Activated CD8-positive, alpha-beta T cell treated with anti-CD3 and anti-CD28 coated beads for 36 hours (primary cell): Measurements from ENCODE around the gene TMX2. TPM values are rescaled to one million over a fixed set of nuclear protein-coding genes. Genes with fewer than 3 reads are reported as not detected.
"Not testable (repeated sequence)": the region's sequence is repeated elsewhere in the genome, so short reads cannot be mapped to it uniquely, and the experiment has no call there.

ENCODE experiments used
- ATAC-seq: fragments of 200-7000 bp; cut with Tn5 transposase; one replicate; pipeline ENCODE4 v1.10.0; 2021; ENCODE audit warnings: mild to moderate bottlenecking, moderate library complexity
- CTCF ChIA-PET: fragments of 350-600 bp; sonication (Branson Sonifier 250); formaldehyde crosslinking; loops from one replicate; lab custom pipeline; 2021; ENCODE audit warnings: antibody characterized with exemption; lab: Charles Lee
- POLR2A ChIA-PET: fragments of 350-600 bp; sonication (Branson Sonifier 250); formaldehyde crosslinking; loops from one replicate; lab custom pipeline; 2021; ENCODE audit warnings: antibody characterized with exemption; lab: Charles Lee
- DNase-seq: peaks from one replicate; pipeline ENCODE4 v3.0.0-alpha.2; 2020
- H3K27ac Mint-ChIP-seq: one replicate; pipeline ENCODE4 v1.8.0; 2021; ENCODE audit warnings: mild to moderate bottlenecking, mixed read lengths
- H3K27me3 Mint-ChIP-seq: one replicate; pipeline ENCODE4 v1.8.0; 2021; ENCODE audit warnings: mixed read lengths
- H3K36me3 Mint-ChIP-seq: one replicate; pipeline ENCODE4 v1.8.0; 2021; ENCODE audit warnings: low read depth, mixed read lengths
- H3K4me1 Mint-ChIP-seq: one replicate; pipeline ENCODE4 v1.8.0; 2021; ENCODE audit warnings: low read depth, mixed read lengths
- H3K4me3 Mint-ChIP-seq: one replicate; pipeline ENCODE4 v1.8.0; 2021; ENCODE audit warnings: mild to moderate bottlenecking, moderate library complexity, mixed read lengths
- H3K9me3 Mint-ChIP-seq: one replicate; pipeline ENCODE4 v1.8.0; 2021; ENCODE audit warnings: mixed read lengths
- intact Hi-C: fragments of 100-400 bp; cut with micrococcal nuclease; formaldehyde crosslinking; loops from one replicate; pipeline ENCODE4 v1.10.0; 2022
- total RNA-seq, 2 experiments: library from RNA; stranded (reverse); gene quantifications; one replicate each; pipeline ENCODE4 v1.2.3, GENCODE V29; 2021
- TF ChIP-seq, protein P1 (sequence below): fragments of 200-600 bp; IDR thresholded peaks from one replicate; pipeline ENCODE4 v1.8.0; 2022; ENCODE audit warnings: antibody characterized with exemption, mild to moderate bottlenecking

The TMX2 gene
- total RNA-seq, 2 experiments from 2014 or later, result 53.1 to 58.6 TPM

DNA sequence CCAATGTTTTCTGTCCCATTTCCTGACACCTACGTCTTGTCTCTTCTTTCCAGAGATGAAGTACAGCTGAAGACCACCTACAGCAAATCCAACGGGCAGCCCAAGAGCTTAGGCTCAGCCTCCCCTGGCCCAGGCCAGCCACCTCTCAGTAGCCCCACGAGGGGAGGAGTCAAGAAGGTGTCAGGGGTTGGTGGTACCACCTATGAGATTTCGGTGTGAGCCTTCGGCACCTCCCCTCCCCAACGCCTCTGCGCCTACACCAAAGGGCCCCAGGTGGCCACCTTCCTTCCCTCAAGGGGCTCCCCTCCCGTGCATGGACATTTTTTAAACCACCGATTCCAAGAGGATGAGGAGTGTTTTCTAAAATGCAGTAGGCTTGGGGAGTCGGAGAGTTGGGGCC lies 12.6 kb upstream of the TMX2 start:
- Mint-ChIP-seq H3K4me1 (no peaks in the 10 kb centered on the region), H3K27me3 (no peaks in the 10 kb centered on the region), H3K4me3 (no peak overlapping the region), H3K36me3 (peaks cover 26% of the 10 kb centered on the region), H3K27ac (peak overlapping the region; percentile 34), H3K9me3 (no peaks in the 10 kb centered on the region)
- POLR2A ChIA-PET, result interaction anchor here (1.8 kb wide), 1 partner anchor 18 kb away, joined by 4 read pairs; no protein-coding TSS in a partner anchor
- DNase-seq (no peak), ATAC-seq (no peak)
- CTCF ChIA-PET, result interaction anchor here (0.9 to 1.4 kb wide), 3 partner anchors 9 to 101 kb away, joined by 3 to 4 read pairs (median 3); no protein-coding TSS in a partner anchor
- TF ChIP-seq, protein P1, sequence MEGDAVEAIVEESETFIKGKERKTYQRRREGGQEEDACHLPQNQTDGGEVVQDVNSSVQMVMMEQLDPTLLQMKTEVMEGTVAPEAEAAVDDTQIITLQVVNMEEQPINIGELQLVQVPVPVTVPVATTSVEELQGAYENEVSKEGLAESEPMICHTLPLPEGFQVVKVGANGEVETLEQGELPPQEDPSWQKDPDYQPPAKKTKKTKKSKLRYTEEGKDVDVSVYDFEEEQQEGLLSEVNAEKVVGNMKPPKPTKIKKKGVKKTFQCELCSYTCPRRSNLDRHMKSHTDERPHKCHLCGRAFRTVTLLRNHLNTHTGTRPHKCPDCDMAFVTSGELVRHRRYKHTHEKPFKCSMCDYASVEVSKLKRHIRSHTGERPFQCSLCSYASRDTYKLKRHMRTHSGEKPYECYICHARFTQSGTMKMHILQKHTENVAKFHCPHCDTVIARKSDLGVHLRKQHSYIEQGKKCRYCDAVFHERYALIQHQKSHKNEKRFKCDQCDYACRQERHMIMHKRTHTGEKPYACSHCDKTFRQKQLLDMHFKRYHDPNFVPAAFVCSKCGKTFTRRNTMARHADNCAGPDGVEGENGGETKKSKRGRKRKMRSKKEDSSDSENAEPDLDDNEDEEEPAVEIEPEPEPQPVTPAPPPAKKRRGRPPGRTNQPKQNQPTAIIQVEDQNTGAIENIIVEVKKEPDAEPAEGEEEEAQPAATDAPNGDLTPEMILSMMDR, result no peak
- intact Hi-C loops, result no loop called here

GRCh38 chr11:57700425-57700824 lies 12.0 kb upstream of the TMX2 start:
- peak overlapping the region; percentile 25 for H3K27ac Mint-ChIP-seq

GRCh38 chr11:57703341-57703740 lies 9.1 kb upstream of the TMX2 start:
- CTCF ChIA-PET, result interaction anchor here (1.2 to 1.6 kb wide), 2 partner anchors 45 to 97 kb away, joined by 3 to 7 read pairs; no protein-coding TSS in a partner anchor
- Mint-ChIP-seq H3K36me3 (peaks cover 18% of the 10 kb centered on the region), H3K27me3 (no peaks in the 10 kb centered on the region), H3K9me3 (no peaks in the 10 kb centered on the region), H3K27ac (no peak overlapping the region), H3K4me1 (peaks cover 4% of the 10 kb centered on the region), H3K4me3 (no peak overlapping the region)
- intact Hi-C loops, result no loop called here
- TF ChIP-seq, protein P1, result no peak
- POLR2A ChIA-PET, result interaction anchor here (1.3 to 2.8 kb wide), 3 partner anchors 8 to 15 kb away, joined by 6 to 7 read pairs (median 6); partner anchors contain the start of genes MED19 and TMX2
- ATAC-seq (no peak), DNase-seq (no peak)

More at GRCh38 chr11:57700425-57700824, 12.0 kb upstream of the TMX2 start:
- CTCF ChIA-PET, result interaction anchor here (1.4 kb wide), 1 partner anchor 100 kb away, joined by 4 read pairs; no protein-coding TSS in a partner anchor
- ATAC-seq (no peak), DNase-seq (no peak)
- intact Hi-C loops, result no loop called here
- TF ChIP-seq, protein P1, result no peak
- Mint-ChIP-seq H3K4me3 (no peak overlapping the region), H3K9me3 (no peaks in the 10 kb centered on the region), H3K36me3 (peaks cover 23% of the 10 kb centered on the region), H3K4me1 (no peaks in the 10 kb centered on the region), H3K27me3 (no peaks in the 10 kb centered on the region)
- POLR2A ChIA-PET, result interaction anchor here (0.8 to 1.8 kb wide), 2 partner anchors 17 to 32 kb away, joined by 3 to 4 read pairs; no protein-coding TSS in a partner anchor

GRCh38 chr11:57704932-57705331 lies 7.5 kb upstream of the TMX2 start:
- Mint-ChIP-seq H3K4me3 (no peak overlapping the region), H3K36me3 (peaks cover 11% of the 10 kb centered on the region), H3K27me3 (no peaks in the 10 kb centered on the region), H3K27ac (peak overlapping the region; percentile 49), H3K9me3 (no peaks in the 10 kb centered on the region), H3K4me1 (peaks cover 10% of the 10 kb centered on the region)
- ChIA-PET CTCF (no interaction called here), POLR2A (interaction anchor here (0.9 to 2.5 kb wide), 4 partner anchors 10 to 36 kb away, joined by 3 to 10 read pairs (median 4); partner anchors contain the start of gene SELENOH)
- TF ChIP-seq, protein P1, result no peak
- DNase-seq (no peak), ATAC-seq (no peak)
- intact Hi-C loops, result no loop called here

DNA sequence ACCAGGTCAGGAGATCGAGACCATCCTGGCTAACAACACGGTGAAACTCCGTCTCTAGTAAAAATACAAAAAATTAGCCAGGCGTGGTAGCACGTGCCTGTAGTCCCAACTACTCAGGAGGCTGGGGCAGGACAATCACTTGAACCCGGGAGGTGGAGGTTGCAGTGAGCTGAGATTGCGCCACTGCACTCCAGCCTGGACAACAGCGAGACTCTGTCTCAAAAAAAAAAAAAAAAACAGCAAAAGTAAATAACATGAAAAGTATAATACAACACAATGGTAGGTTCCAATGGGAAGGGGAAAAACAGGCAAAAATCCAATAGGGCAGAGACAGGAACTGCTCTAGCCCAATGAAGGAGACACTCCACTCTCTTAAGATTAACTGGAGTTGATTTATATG lies 7.0 kb upstream of the TMX2 start:
- CTCF ChIA-PET, H3K27ac Mint-ChIP-seq, intact Hi-C loops, ATAC-seq, H3K36me3 Mint-ChIP-seq, H3K4me3 Mint-ChIP-seq, H3K27me3 Mint-ChIP-seq, DNase-seq, H3K9me3 Mint-ChIP-seq: not testable (repeated sequence)
- H3K4me1 Mint-ChIP-seq, result peaks cover 13% of the 10 kb centered on the region
- POLR2A ChIA-PET, result interaction anchor here (0.9 to 2.5 kb wide), 4 partner anchors 10 to 37 kb away, joined by 3 to 10 read pairs (median 4); partner anchors contain the start of gene SELENOH
